SJCRH30 (cell line): ENCODE data around the gene GADD45A. TPM values are rescaled to one million over a fixed set of nuclear protein-coding genes. Genes with fewer than 3 reads are reported as not detected.

ENCODE experiments used
- DNase-seq, 2 experiments: peaks; one replicate each; pipeline ENCODE4 v3.0.0-alpha.2; 2015 to 2020
- H3K27ac ChIP-seq: fragments of 250-450 bp; sonication (Bioruptor Pico); 2 replicates; pipeline ENCODE4 v1.5.1; 2020; ENCODE audit warnings: mild to moderate bottlenecking, moderate library complexity
- H3K27me3 ChIP-seq: fragments of 250-450 bp; sonication (Bioruptor Pico); 2 replicates; pipeline ENCODE4 v1.5.1; 2020; ENCODE audit warnings: mild to moderate bottlenecking, moderate library complexity
- H3K36me3 ChIP-seq: fragments of 250-450 bp; sonication (Bioruptor Pico); 2 replicates; pipeline ENCODE4 v1.5.1; 2020; ENCODE audit warnings: mild to moderate bottlenecking, moderate library complexity
- H3K4me1 ChIP-seq: fragments of 250-450 bp; sonication (Bioruptor Pico); 2 replicates; pipeline ENCODE4 v1.5.1; 2020; ENCODE audit warnings: mild to moderate bottlenecking, moderate library complexity
- H3K4me3 ChIP-seq: fragments of 250-450 bp; sonication (Bioruptor Pico); 2 replicates; pipeline ENCODE4 v1.5.1; 2020; ENCODE audit warnings: mild to moderate bottlenecking, moderate library complexity
- H3K9me3 ChIP-seq: fragments of 250-450 bp; sonication (Bioruptor Pico); replicated peaks from 2 replicates; pipeline ENCODE4 v1.5.1; 2020; ENCODE audit warnings: mild to moderate bottlenecking, moderate library complexity
- total RNA-seq: library from RNA; depleted of rRNA; stranded (reverse); fragments of >200 nt; shearing (Covaris generic); gene quantifications from 2 replicates; pipeline ENCODE4 v1.2.3, GENCODE V29; 2014

Gene GADD45A
- total RNA-seq, 1 experiment from 2014 or later, result 126 TPM

DNA sequence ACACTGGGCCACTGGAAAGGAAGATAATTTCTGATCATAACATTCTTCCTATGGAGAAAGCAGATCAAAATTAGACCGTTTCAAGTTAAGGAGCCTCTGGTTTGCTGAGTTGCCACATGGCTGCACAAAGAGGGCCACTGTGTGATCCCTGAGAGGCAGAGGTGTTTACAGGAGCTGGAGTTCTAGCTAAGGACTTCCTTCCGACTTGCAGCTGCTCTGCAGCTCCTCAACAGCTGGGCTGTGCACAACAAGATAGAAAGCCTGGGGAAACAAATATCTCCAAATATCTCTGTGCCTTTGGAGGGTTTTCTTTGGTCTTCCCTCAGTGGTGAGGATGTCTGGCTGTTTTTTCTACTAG, 26.8 kb downstream of the GADD45A start:
- peak; percentile 81 to 92 for DNase-seq
- H3K4me1 ChIP-seq, result peaks cover 48% of the 10 kb centered on the region
- no peaks in the 10 kb centered on the region for H3K9me3 ChIP-seq
- peak overlapping the region; percentile 79 for H3K27ac ChIP-seq
- no peaks in the 10 kb centered on the region; the same call in 1 of the 2 replicates for H3K36me3 ChIP-seq
- no peak overlapping the region for H3K4me3 ChIP-seq
- no peaks in the 10 kb centered on the region for H3K27me3 ChIP-seq

DNA sequence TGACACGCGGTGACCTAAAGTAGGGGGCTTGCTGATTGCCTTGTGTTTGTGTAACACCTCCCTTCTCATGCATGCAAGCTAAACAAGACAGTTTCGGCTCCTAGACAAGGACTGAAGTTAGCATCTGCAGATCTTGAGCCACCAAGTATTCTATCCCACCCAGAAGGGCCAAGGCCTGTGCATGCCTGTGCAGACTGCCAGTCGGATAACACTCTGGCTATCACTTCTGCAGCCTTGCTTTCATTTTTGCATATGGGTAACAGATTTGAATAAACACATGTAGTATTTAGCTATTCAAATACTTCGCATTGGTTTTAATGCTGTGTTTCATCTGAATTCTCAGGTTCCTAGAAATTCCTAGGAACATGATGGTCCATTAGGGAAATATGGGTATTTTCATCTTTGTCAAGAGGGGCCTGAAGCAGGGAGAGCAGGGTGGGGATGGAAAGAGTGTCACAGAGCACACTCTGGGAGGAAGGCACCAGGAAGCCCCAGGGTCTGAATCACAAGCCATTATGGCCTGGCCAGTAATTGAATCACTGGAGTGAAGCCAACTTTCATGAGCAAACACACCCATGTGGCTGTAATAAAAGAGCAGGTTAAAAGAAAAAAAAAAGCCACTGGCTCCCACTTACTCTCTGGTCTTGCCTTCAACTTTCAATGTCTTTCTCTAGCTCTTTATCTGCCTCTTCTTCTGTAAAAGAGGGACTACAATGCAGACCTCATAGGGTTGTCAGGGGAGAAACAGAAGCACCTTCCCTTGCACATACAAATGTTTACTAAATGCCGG, 28.3 kb downstream of the GADD45A start:
- Histone ChIP-seq H3K27me3 (no peaks in the 10 kb centered on the region), H3K27ac (peak overlapping the region; percentile 24), H3K4me3 (no peak overlapping the region), H3K36me3 (no peaks in the 10 kb centered on the region), H3K9me3 (no peaks in the 10 kb centered on the region), H3K4me1 (peaks cover 52% of the 10 kb centered on the region)
- DNase-seq, result peak; percentile 44 to 79

DNA sequence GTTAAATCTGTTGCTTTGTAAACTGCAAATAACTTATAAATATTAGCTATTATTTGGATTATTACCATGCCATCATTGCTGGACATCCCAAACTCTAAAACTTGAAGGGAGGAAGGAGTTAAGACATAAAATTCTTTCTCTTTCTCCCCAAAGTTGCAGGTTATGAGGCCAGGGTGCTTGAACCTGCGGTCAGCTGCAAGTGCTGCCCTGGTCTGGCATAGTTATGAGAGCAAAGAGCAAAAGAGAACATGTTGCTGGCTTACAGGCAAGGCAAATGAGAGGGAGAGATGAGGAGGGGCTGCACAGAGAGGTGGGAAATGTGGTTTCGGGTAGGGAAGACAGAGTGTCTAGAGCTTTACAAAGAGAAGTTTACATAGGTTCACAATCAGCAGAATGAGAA, 30.8 kb downstream of the GADD45A start:
- Histone ChIP-seq H3K27me3 (no peaks in the 10 kb centered on the region), H3K4me1 (peaks cover 62% of the 10 kb centered on the region), H3K9me3 (no peaks in the 10 kb centered on the region), H3K27ac (no peak overlapping the region), H3K36me3 (no peaks in the 10 kb centered on the region), H3K4me3 (no peak overlapping the region)
- no peak for DNase-seq

DNA sequence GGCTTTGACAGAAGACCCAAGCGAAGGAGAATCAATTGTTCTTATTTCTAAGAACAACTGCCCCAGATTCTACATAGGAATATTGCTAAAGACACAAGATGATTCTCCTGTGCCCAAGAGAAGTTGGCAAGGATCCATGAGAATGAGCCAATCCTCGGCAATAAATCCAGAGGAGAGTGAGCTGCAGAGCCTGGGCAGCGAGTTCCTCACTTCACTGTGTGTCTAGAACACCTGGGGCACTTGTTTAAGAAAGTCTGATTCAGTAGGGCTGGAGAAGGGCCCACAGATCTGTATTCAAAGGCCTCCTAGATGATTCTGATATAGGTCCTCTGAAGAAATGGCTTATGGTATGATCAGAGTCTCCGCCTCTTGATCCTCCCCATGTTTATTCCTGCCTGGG, 31.8 kb downstream of the GADD45A start:
- Histone ChIP-seq H3K36me3 (no peaks in the 10 kb centered on the region), H3K27me3 (no peaks in the 10 kb centered on the region), H3K27ac (peak overlapping the region; percentile 25; the same call in 1 of the 2 replicates), H3K4me1 (peaks cover 59% of the 10 kb centered on the region), H3K4me3 (no peak overlapping the region), H3K9me3 (no peaks in the 10 kb centered on the region)
- peak in 1 of 2 experiments; percentile 61 for DNase-seq

DNA sequence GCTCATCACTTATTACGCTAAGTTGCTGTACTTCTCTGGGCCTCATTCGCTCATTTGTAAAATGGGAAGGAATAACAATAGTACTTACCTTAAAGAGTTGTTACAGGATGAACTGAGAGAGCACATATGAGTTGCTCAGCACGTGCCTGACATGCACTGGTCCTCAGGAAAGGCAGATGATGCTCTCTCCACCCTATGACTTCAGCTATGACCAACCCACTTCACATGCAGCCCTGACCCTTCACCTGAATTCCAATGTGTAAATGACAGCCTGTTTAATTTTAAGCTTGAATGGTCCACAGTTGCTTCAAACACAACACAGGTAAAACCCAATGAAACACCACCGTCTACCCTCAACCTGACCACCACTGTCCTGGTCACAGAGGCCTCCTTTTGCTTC, 32.9 kb downstream of the GADD45A start:
- Histone ChIP-seq H3K9me3 (no peaks in the 10 kb centered on the region), H3K4me1 (peaks cover 58% of the 10 kb centered on the region)
- DNase-seq, result no peak

DNA sequence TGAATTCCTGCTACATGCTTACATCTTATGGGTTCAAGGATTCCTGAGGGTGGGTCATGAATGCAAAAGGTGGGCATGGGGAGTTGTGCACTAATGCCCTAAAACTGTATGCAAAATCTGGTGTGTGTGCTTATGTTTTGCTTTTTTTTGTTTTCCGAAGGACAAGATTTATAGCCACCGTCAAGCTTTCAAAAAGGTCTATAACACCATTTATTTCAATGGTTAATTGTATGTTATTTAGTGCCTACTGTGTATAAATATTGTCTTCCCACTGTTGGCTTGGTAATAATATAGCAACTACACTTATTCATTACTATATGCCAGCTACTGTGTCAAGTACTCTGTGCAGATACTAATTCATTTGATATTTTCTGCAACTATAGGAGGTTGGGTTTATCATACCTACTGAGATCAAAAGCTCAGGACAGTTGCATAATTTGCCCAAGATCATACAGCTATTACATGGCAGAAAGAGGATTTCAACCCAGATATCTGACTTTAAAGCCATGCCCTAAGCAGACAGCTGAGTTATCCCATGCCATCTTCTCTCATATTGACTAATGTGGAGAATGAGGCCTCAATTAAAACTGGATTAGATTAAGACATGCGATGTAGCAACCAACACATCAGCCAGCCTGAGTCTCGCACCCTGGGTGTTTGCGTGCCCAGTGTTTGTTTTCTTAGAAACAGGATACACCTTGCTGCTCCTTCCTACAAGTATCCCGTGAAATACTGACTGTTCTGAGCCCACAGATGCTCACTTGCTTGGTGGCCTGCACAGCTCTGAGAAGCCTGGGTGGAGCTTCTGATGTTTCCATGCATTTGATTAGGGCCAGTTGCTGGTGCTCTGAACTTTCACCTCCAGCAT, 34.6 kb downstream of the GADD45A start:
- peak; percentile 35 to 63 for DNase-seq
- Histone ChIP-seq H3K27ac (no peak overlapping the region), H3K4me1 (peaks cover 57% of the 10 kb centered on the region), H3K4me3 (no peak overlapping the region), H3K27me3 (no peaks in the 10 kb centered on the region), H3K9me3 (no peaks in the 10 kb centered on the region), H3K36me3 (no peaks in the 10 kb centered on the region)

More for the DNA sequence above, 32.9 kb downstream of the GADD45A start:
- no peak overlapping the region for H3K27ac ChIP-seq
- H3K27me3 ChIP-seq, result no peaks in the 10 kb centered on the region
- H3K36me3 ChIP-seq, result no peaks in the 10 kb centered on the region
- no peak overlapping the region for H3K4me3 ChIP-seq

DNA sequence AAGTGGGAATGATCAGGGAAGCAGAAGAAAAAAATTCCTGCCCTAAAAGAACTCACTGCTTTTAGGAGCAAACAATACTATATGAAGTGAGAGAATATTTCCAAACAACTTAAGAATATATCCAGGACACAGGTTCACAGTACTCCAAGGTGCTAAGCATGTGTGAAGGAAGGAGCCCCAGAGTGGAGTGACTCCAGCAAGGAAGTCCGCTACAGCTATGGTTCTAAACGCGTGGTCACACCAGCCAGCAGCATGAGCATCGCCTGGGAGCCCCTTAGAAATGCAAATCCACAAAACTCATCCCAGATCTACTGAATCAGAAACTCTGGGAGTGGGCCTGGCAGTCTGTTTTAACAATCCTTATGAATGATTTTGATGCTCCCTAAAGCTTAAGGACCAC, 36.1 kb downstream of the GADD45A start:
- no peaks in the 10 kb centered on the region for H3K27me3 ChIP-seq
- no peak for DNase-seq
- H3K4me3 ChIP-seq, result no peak overlapping the region
- H3K36me3 ChIP-seq, result no peaks in the 10 kb centered on the region
- no peaks in the 10 kb centered on the region for H3K9me3 ChIP-seq
- H3K27ac ChIP-seq, result no peak overlapping the region
- peaks cover 66% of the 10 kb centered on the region for H3K4me1 ChIP-seq

- H3K27ac ChIP-seq, result no peak overlapping the region
- H3K27me3 ChIP-seq, result no peaks in the 10 kb centered on the region
- no peaks in the 10 kb centered on the region for H3K9me3 ChIP-seq
- no peaks in the 10 kb centered on the region for H3K36me3 ChIP-seq
- no peak for DNase-seq
- H3K4me3 ChIP-seq, result no peak overlapping the region
- peaks cover 64% of the 10 kb centered on the region for H3K4me1 ChIP-seq
Measured at GRCh38 chr1:67721650-67722291, 36.8 kb downstream of the GADD45A start.

DNA sequence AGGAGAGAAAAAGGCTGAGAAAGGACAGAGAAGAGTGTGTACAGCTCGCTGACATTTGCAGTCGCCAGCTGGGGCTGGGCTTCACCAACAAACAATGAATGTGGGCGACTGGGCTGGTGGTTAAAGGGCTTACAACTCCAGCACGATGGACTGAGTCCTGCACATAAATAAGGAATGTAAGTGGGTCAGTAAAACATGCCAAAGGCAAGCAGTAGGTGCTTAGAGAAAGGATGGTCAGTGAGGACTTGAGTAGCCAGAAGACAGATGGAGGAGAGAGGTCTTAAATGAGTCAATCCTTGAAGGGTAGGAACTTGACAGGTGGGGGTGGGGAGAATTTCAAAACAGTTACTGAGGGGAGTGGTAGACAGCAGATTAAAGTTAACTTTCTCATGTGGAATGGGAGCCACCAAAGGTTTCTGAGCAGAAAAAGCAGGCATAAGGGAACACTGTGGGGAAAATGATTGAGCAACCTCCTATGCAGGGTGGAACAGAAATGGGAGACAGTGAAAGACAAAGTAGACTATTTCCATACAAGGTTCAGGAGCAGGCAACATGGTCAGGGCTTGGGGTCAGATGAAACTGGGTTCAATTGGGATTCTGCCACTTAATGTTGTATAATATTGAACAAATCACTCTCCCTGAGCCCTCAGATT, 37.4 kb downstream of the GADD45A start:
- H3K4me3 ChIP-seq, result no peak overlapping the region
- H3K9me3 ChIP-seq, result no peaks in the 10 kb centered on the region
- H3K27ac ChIP-seq, result no peak overlapping the region
- H3K36me3 ChIP-seq, result no peaks in the 10 kb centered on the region
- H3K4me1 ChIP-seq, result peaks cover 60% of the 10 kb centered on the region
- no peak for DNase-seq
- no peaks in the 10 kb centered on the region for H3K27me3 ChIP-seq

DNA sequence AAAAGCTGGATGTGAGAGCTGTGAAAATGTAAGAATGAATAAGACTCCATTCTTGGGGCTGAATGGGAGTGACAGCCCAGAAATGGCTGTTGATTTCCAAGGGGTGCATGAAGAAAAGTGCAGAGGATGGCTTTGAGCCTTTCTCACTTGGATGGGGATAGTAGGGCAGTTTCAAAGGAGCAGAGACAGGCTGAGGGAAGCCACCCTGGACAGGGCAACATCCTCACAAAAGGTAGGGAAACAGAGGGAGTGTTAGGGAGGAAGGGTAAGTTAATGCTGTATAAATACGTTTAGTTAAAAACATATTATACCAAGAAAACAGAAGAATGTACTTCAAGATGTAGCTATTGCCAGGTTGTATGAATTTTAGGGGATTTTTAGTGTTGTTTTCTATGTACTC, 38.1 kb downstream of the GADD45A start:
- Histone ChIP-seq H3K4me1 (peaks cover 60% of the 10 kb centered on the region), H3K27me3 (no peaks in the 10 kb centered on the region), H3K36me3 (no peaks in the 10 kb centered on the region), H3K4me3 (no peak overlapping the region), H3K9me3 (no peaks in the 10 kb centered on the region), H3K27ac (no peak overlapping the region)
- DNase-seq, result no peak

DNA sequence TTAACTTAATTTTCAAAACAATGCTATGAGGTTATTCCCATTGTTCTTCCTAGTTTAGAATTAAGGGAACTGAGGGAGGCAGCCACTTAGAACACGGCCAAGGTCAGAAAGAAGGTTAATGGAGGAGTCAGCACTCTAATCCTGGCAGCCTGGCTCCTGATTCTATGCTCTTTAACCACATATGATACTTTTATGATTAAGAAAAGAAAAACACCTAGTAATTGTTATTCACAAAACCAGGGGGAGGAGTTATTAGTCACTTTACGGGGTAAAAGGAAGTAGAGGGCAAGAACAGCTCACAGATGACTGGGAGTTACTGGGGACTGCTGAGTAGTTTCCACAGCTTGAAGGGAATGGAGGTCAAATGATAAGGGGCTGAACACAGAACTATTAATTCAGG, 38.6 kb downstream of the GADD45A start:
- peaks cover 64% of the 10 kb centered on the region for H3K4me1 ChIP-seq
- no peak overlapping the region for H3K4me3 ChIP-seq
- no peaks in the 10 kb centered on the region for H3K27me3 ChIP-seq
- no peaks in the 10 kb centered on the region for H3K36me3 ChIP-seq
- no peak for DNase-seq
- peak overlapping the region; percentile 68; the same call in 1 of the 2 replicates for H3K27ac ChIP-seq
- H3K9me3 ChIP-seq, result no peaks in the 10 kb centered on the region

DNA sequence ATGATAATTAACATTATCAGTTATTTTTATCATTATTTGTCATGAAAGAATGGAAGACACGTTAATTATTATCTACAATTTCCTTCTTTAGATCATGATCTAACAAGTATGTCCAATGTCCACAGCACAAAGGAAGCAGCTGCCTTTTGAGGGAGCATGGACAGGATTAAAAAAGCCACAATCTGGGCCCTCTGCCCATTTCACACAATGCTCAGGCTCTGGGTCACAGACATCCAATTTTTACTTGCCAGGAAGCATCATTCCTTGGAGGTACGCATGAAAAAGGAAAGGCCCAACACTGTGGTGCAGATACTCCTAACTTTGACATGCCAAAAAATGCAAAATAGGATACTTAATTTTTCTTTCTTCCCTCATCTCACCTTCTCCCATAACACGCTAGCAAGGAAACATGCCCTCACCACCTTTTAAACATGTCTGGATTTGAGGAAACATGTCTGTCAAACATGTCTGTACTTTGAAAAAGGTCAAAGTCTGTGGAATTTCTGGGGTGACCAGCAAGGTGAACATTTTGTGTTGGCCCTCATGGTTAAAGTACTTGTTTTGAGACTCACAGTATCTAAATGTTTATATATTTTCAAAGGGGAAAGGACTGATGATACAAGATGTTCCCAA, 40.0 kb downstream of the GADD45A start:
- Histone ChIP-seq H3K9me3 (no peaks in the 10 kb centered on the region), H3K4me3 (no peak overlapping the region), H3K27me3 (no peaks in the 10 kb centered on the region), H3K27ac (peak overlapping the region; percentile 68), H3K4me1 (peaks cover 59% of the 10 kb centered on the region), H3K36me3 (no peaks in the 10 kb centered on the region)
- peak; percentile 93 to 98 for DNase-seq

- Histone ChIP-seq H3K4me1 (peaks cover 65% of the 10 kb centered on the region), H3K27me3 (no peaks in the 10 kb centered on the region), H3K27ac (no peak overlapping the region), H3K36me3 (no peaks in the 10 kb centered on the region), H3K9me3 (no peaks in the 10 kb centered on the region), H3K4me3 (no peak overlapping the region)
- DNase-seq, result no peak
Measured at GRCh38 chr1:67726224-67726623, 41.2 kb downstream of the GADD45A start.

- no peak for DNase-seq
- Histone ChIP-seq H3K4me1 (peaks cover 65% of the 10 kb centered on the region), H3K36me3 (no peaks in the 10 kb centered on the region), H3K4me3 (no peak overlapping the region), H3K9me3 (no peaks in the 10 kb centered on the region), H3K27me3 (no peaks in the 10 kb centered on the region), H3K27ac (no peak overlapping the region)
Measured at GRCh38 chr1:67729872-67730271, 44.9 kb downstream of the GADD45A start.
